GF-D8 (cell line): ENCODE measurements around the gene SLC25A2.
"Not testable (repeated sequence)": the region's sequence is repeated elsewhere in the genome, so short reads cannot be mapped to it uniquely, and the experiment has no call there.

Source experiments
- DNase-seq: peaks from one replicate; lab custom pipeline; 2025; lab: John Stamatoyannopoulos, UW

Gene SLC25A2

DNA sequence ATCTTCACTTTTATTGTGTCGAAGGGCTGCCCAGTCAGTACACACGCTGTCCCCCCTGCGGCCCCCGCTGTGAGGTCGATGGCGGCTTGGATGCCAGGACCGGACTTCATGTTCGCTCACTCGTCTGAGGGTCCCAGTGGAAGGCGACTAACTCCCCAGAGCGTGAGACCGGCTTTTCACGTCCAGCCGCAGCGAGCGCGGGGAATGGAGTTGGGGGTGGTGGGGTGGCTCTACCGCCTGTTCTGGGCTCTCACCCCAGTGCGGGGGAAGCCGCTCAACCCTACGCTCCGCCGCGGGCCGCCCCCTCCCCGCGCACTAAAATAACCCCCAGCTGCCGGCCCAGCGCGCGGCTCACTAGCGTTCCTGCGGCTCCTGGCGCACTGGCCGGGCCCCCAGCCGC, at the start of gene SLC25A2:
SLC25A2 (minus strand) TSS at position 294 of the 400 bp plus-strand sequence; CDS start at position 110, 184 bp downstream.
- no peak for DNase-seq

GRCh38 chr5:141351591-141351990, 47.7 kb upstream of the SLC25A2 start:
- DNase-seq = no peak

- no peak for DNase-seq
Measured at GRCh38 chr5:141349917-141350619, 46.2 kb upstream of the SLC25A2 start, which contains the start of gene PCDHGB1. PCDHGB1 (plus strand) TSS chr5:141350099; CDS start chr5:141350261, 162 bp downstream.

DNA sequence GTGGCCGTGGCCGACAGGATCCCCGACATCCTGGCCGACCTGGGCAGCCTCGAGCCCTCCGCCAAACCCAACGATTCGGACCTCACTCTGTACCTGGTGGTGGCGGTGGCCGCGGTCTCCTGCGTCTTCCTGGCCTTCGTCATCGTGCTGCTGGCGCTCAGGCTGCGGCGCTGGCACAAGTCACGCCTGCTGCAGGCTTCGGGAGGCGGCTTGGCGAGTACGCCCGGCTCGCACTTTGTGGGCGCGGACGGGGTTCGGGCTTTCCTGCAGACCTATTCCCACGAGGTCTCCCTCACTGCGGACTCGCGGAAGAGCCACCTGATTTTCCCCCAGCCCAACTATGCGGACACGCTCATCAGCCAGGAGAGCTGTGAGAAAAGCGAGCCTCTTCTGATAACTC, 42.2 kb upstream of the SLC25A2 start:
- not testable (repeated sequence) for DNase-seq

- no peak for DNase-seq
Measured at GRCh38 chr5:141345327-141345726, 41.5 kb upstream of the SLC25A2 start.

DNA sequence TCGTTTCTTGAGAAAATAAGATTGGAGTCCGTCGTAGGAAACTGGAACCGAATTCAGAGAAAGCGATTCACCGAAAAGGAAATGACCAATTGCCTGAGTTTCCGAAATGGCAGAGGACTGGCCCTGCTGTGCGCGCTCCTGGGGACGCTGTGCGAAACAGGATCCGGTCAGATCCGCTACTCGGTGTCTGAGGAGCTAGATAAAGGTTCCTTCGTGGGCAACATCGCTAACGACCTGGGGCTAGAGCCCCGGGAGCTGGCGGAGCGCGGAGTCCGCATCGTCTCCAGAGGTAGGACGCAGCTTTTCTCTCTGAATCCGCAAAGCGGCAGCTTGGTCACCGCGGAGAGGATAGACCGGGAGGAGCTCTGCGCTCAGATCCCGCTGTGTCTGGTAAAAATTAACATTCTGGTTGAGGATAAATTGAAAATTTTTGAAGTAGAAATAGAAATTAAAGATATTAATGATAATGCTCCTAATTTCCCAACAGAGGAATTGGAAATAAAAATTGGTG, 40.2 kb upstream of the SLC25A2 start:
- no peak for DNase-seq

DNA sequence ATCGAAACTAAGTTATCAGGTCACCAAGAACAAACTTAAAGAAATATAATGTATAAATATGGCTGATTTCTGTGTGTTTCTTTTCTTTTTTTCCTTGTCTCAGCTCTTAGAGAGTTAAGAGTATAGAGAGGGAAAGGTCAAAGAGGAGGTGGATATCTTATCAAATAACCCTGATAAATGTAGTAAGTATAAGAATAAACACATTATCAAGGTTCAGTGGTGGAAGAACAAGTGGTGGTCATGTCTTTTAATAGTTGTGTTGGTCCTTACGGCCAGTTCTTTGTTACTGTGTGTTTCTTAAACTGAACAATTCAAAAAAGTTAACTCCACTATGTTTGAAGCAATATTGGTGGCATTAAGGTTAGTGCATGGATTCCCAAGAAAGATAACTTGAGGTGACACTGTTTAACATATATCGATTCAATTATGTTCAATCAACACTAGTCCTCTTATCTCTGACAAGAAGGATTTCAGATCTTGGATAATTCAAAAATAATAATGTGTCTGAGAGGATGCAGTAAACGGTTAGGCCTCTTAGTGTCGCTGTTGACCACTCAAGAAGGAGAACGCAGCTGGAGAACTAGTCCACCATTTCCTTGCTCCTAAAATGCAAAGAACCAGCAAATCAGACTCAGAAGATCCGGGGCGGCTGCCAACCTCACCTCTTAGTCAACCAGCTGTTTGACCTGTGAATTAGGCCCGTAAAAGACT, 39.5 kb upstream of the SLC25A2 start, which contains the start of gene PCDHGA3:
PCDHGA3 (plus strand) TSS at position 588 of the 711 bp plus-strand sequence. CDS start 205 bp downstream, outside the sequence.
- DNase-seq = no peak

GRCh38 chr5:141342773-141343172, 38.9 kb upstream of the SLC25A2 start:
- no peak for DNase-seq

DNA sequence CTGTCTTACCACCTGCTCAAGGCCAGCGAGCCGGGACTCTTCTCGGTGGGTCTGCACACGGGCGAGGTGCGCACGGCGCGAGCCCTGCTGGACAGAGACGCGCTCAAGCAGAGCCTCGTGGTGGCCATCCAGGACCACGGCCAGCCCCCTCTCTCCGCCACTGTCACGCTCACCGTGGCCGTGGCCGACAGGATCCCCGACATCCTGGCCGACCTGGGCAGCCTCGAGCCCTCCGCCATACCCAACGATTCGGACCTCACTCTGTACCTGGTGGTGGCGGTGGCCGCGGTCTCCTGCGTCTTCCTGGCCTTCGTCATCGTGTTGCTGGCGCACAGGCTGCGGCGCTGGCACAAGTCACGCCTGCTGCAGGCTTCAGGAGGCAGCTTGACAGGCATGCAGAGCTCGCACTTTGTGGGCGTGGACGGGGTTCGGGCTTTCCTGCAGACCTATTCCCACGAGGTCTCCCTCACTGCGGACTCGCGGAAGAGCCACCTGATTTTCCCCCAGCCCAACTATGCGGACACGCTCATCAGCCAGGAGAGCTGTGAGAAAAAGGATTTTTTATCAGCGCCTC, 37.0 kb upstream of the SLC25A2 start:
- not testable (repeated sequence) for DNase-seq

DNA sequence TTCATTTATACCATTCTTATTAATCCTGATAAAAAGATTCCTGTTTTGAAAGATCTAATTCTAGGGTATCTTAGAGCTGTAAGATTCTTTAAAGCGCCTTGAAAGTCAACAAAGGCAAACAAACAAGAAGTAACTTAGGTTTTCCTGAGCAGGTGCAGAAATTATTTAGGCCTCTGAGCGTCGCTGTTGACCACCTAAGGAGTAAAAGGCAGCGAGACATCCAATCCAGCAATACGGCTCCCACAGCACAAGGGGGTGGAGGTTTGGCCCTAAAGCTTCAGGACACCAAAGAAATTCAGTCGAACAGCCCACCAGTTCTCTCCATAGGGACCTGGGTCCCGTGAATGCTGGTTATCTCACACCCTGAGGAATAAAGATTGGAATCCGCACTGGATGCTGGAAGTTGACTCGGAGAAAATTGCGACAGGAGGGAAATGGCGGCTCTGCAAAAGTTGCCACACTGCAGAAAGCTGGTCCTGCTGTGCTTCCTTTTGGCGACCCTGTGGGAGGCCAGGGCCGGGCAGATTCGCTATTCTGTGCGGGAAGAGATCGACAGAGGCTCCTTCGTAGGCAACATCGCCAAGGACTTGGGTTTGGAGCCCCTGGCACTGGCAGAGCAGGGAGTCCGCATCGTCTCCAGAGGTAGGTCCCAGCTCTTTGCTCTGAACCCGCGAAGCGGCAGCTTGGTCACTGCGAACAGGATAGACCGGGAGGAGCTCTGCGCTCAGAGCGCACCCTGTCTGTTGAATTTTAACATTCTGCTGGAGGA, 34.9 kb upstream of the SLC25A2 start, which contains the start of gene PCDHGA2:
PCDHGA2 (plus strand) TSS at position 223 of the 769 bp plus-strand sequence.
- no peak for DNase-seq

DNA sequence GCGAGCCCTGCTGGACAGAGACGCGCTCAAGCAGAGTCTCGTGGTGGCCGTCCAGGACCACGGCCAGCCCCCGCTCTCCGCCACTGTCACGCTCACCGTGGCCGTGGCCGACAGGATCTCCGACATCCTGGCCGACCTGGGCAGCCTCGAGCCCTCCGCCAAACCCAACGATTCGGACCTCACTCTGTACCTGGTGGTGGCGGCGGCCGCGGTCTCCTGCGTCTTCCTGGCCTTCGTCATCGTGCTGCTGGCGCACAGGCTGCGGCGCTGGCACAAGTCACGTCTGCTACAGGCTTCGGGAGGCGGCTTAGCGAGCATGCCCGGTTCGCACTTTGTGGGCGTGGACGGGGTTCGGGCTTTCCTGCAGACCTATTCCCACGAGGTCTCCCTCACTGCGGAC, 28.7 kb upstream of the SLC25A2 start:
- DNase-seq = not testable (repeated sequence)

DNA sequence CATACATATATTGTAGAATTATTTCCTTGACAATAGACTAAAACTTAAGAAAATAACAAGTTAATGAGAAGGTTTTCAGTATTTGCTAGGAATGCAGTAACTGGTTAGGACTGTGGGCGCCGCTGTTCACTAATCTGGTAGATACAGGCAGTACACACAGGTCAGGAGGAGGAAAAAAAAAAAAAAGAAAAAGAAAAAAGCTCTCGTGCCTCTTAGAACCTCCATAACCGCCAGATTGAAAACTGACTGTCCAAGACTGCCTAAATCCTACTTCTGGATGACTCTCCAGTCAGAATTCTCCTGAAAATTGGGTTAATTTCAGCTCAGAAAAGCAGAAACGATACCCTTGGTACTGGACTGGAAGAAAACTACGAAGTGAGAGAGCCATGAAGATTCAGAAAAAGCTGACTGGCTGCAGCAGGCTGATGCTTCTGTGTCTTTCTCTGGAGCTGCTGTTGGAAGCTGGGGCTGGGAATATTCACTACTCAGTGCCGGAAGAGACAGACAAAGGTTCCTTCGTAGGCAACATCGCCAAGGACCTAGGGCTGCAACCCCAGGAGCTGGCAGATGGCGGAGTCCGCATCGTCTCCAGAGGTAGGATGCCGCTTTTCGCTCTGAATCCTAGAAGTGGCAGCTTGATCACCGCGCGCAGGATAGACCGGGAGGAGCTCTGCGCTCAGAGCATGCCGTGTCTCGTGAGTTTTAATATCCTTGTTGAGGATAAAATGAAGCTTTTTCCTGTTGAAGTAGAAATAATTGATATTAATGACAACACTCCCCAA, 26.6 kb upstream of the SLC25A2 start, which contains the start of gene PCDHGA1:
PCDHGA1 (plus strand) TSS at position 216 of the 782 bp plus-strand sequence.
- no peak for DNase-seq

GRCh38 chr5:141328231-141328630, 24.4 kb upstream of the SLC25A2 start:
- no peak for DNase-seq

GRCh38 chr5:141326088-141326854, 22.4 kb upstream of the SLC25A2 start:
- DNase-seq = no peak

DNA sequence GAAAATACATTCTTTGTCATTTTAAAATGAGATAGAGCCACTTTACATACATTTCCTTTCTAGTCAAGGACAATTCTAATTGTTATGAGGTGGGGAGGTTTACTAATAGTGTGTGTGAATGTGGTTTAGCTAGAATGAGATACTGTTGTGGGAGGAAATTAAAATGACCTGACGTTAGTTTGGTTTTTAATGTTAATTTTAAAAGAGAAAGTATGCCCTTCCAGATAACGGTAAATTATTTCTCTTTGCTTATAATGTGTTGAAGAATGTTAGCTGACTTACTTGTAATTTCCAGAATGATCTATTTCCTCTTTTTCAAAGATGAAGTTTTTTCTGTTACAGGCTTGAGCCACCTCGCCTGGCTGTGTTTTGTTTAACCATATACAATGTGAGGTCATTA, 18.4 kb upstream of the SLC25A2 start:
- DNase-seq = no peak

GRCh38 chr5:141320225-141321169, 16.6 kb upstream of the SLC25A2 start, which contains the start of gene TAF7:
TAF7 (minus strand) TSS chr5:141320784; CDS start chr5:141320044, 740 bp downstream.
- peak; percentile 47 for DNase-seq

DNA sequence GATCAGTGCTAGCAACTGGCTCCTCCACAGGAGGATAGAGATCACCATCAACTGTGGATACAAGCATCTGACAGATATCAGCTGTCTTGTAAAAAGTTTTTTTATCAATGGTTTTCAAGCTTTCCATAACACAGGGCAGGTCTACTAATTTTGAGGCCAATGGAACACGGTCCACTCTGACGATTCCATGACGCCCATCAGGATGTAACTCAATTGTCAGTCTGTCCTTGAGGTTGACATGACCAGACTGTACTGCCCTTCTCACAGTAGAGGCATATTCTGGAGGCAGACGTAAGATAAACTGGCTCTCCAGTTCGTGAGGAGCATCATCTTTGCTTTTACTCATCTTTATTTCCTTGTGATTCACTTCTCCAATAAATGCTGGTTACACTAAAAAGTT, 15.8 kb upstream of the SLC25A2 start:
- no peak for DNase-seq

DNA sequence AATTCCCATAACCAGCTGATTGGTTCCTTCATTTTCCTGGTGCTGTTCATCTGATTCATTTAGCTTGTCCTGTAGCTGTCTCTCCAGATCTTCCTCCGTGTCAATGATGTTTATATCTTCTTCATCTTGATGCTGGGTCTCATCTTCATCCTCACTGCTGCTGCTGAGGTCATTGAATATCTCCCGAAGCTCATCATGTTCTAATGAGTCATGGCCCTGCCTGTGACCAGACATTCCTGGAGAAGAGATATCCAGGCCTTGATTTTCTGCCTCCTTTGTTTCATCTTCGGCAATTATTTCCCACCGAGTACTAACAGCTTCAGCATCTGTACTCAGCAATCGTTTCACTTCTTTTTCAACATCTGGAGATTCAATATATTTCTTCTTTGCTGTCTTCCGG, 15.4 kb upstream of the SLC25A2 start:
- no peak for DNase-seq

DNA sequence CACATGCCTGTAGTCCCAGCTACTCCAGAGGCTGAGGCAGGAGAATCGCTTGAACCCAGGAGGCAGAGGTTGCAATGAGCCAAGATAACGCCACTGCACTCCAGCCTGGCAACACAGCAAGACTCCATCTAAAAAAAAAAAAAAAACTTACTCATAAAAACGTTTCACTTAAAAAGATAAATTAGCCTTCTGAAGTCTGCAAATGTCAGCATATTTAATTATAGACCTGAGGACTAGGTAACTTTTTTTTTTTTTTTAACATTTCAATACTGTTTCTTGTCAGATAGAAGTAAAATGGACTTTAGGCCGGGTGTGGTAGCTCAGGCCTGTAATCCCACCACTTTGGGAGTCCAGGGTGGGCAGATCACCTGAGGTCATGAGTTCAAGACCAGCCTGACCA, 13.1 kb upstream of the SLC25A2 start:
- DNase-seq = not testable (repeated sequence)
